Memory B cell (primary cell): Measurements from ENCODE around the gene ZNF516.

ENCODE experiments used
- ATAC-seq: fragments of 150-1000 bp; cut with Tn5 transposase; 2 replicates; pipeline ENCODE4 v1.10.0; 2021; ENCODE audit warnings: low read depth, mild to moderate bottlenecking, moderate library complexity
- DNase-seq, 2 donors: peaks; one replicate each; pipeline ENCODE4 v3.0.0; 2022; ENCODE audit warnings: low spot score in 2 of 2
- H3K27ac Mint-ChIP-seq: one replicate; pipeline ENCODE4 v1.8.0; 2022; ENCODE audit warnings: mild to moderate bottlenecking, moderate library complexity, mixed read lengths
- H3K27me3 Mint-ChIP-seq: one replicate; pipeline ENCODE4 v1.8.0; 2022; ENCODE audit warnings: mixed read lengths
- H3K36me3 Mint-ChIP-seq: one replicate; pipeline ENCODE4 v1.8.0; 2022; ENCODE audit warnings: mild to moderate bottlenecking, mixed read lengths
- H3K4me1 Mint-ChIP-seq: one replicate; pipeline ENCODE4 v1.8.0; 2022; ENCODE audit warnings: mixed read lengths
- H3K4me3 Mint-ChIP-seq: one replicate; pipeline ENCODE4 v1.8.0; 2022; ENCODE audit warnings: mild to moderate bottlenecking, moderate library complexity, mixed read lengths
- H3K9me3 Mint-ChIP-seq: one replicate; pipeline ENCODE4 v1.8.0; 2022; ENCODE audit warnings: mixed read lengths

ZNF516 gene

GRCh38 chr18:76421685-76422078 lies 73.4 kb downstream of the ZNF516 start:
- Mint-ChIP-seq H3K27me3 (no peaks in the 10 kb centered on the region), H3K36me3 (no peaks in the 10 kb centered on the region), H3K9me3 (no peaks in the 10 kb centered on the region), H3K4me1 (no peaks in the 10 kb centered on the region), H3K4me3 (no peak overlapping the region), H3K27ac (no peak overlapping the region)
- ATAC-seq (no peak), DNase-seq (no peak)

GRCh38 chr18:76420898-76421684 lies 74.0 kb downstream of the ZNF516 start:
- Mint-ChIP-seq H3K27ac (no peak overlapping the region), H3K27me3 (no peaks in the 10 kb centered on the region), H3K9me3 (no peaks in the 10 kb centered on the region), H3K4me1 (no peaks in the 10 kb centered on the region), H3K36me3 (no peaks in the 10 kb centered on the region), H3K4me3 (no peak overlapping the region)
- DNase-seq (no peak), ATAC-seq (no peak)

GRCh38 chr18:76419811-76420210 lies 75.2 kb downstream of the ZNF516 start:
- DNase-seq = no peak
- H3K4me3 Mint-ChIP-seq = no peak overlapping the region
- no peaks in the 10 kb centered on the region for H3K4me1 Mint-ChIP-seq
- no peaks in the 10 kb centered on the region for H3K9me3 Mint-ChIP-seq
- no peak overlapping the region for H3K27ac Mint-ChIP-seq
- no peak for ATAC-seq
- no peaks in the 10 kb centered on the region for H3K36me3 Mint-ChIP-seq
- H3K27me3 Mint-ChIP-seq = no peaks in the 10 kb centered on the region

GRCh38 chr18:76416911-76417310 lies 78.1 kb downstream of the ZNF516 start:
- ATAC-seq (no peak), DNase-seq (no peak)
- H3K36me3 Mint-ChIP-seq = no peaks in the 10 kb centered on the region
- H3K27me3 Mint-ChIP-seq = no peaks in the 10 kb centered on the region
- no peaks in the 10 kb centered on the region for H3K4me1 Mint-ChIP-seq
- H3K4me3 Mint-ChIP-seq = no peak overlapping the region
- H3K27ac Mint-ChIP-seq = no peak overlapping the region
- H3K9me3 Mint-ChIP-seq = no peaks in the 10 kb centered on the region

- Mint-ChIP-seq H3K4me3 (no peak overlapping the region), H3K9me3 (peaks cover 2% of the 10 kb centered on the region)
- ATAC-seq = no peak
Measured at GRCh38 chr18:76414936-76415621, 80.0 kb downstream of the ZNF516 start.

GRCh38 chr18:76412818-76413565 lies 82.0 kb downstream of the ZNF516 start:
- H3K9me3 Mint-ChIP-seq = peaks cover 2% of the 10 kb centered on the region
- ATAC-seq (no peak), DNase-seq (no peak)
- no peak overlapping the region for H3K4me3 Mint-ChIP-seq
- H3K36me3 Mint-ChIP-seq = no peaks in the 10 kb centered on the region
- peaks cover 4% of the 10 kb centered on the region for H3K4me1 Mint-ChIP-seq
- H3K27ac Mint-ChIP-seq = no peak overlapping the region
- no peaks in the 10 kb centered on the region for H3K27me3 Mint-ChIP-seq

More at GRCh38 chr18:76414936-76415621, 80.0 kb downstream of the ZNF516 start:
- H3K27ac Mint-ChIP-seq = no peak overlapping the region
- H3K27me3 Mint-ChIP-seq = no peaks in the 10 kb centered on the region
- H3K4me1 Mint-ChIP-seq = peaks cover 4% of the 10 kb centered on the region
- H3K36me3 Mint-ChIP-seq = no peaks in the 10 kb centered on the region
- no peak for DNase-seq

- Mint-ChIP-seq H3K9me3 (peaks cover 2% of the 10 kb centered on the region), H3K4me3 (no peak overlapping the region)
- DNase-seq = no peak
Measured at GRCh38 chr18:76412010-76412817, 82.8 kb downstream of the ZNF516 start.

GRCh38 chr18:76410660-76411417 lies 84.2 kb downstream of the ZNF516 start:
- H3K36me3 Mint-ChIP-seq = no peaks in the 10 kb centered on the region
- H3K4me1 Mint-ChIP-seq = peaks cover 6% of the 10 kb centered on the region
- no peaks in the 10 kb centered on the region for H3K27me3 Mint-ChIP-seq
- ATAC-seq (no peak), DNase-seq (no peak)
- H3K4me3 Mint-ChIP-seq = no peak overlapping the region
- peaks cover 2% of the 10 kb centered on the region for H3K9me3 Mint-ChIP-seq
- no peak overlapping the region for H3K27ac Mint-ChIP-seq

More at GRCh38 chr18:76412010-76412817, 82.8 kb downstream of the ZNF516 start:
- Mint-ChIP-seq H3K36me3 (no peaks in the 10 kb centered on the region), H3K27ac (no peak overlapping the region), H3K4me1 (peaks cover 4% of the 10 kb centered on the region), H3K27me3 (no peaks in the 10 kb centered on the region)
- ATAC-seq = no peak

- H3K36me3 Mint-ChIP-seq = no peaks in the 10 kb centered on the region
- peaks cover 2% of the 10 kb centered on the region for H3K9me3 Mint-ChIP-seq
- no peak overlapping the region for H3K27ac Mint-ChIP-seq
- H3K4me1 Mint-ChIP-seq = peaks cover 6% of the 10 kb centered on the region
- no peak for DNase-seq
- ATAC-seq = no peak
- no peaks in the 10 kb centered on the region for H3K27me3 Mint-ChIP-seq
- no peak overlapping the region for H3K4me3 Mint-ChIP-seq
Measured at GRCh38 chr18:76410033-76410432, 85.0 kb downstream of the ZNF516 start.

- Mint-ChIP-seq H3K27me3 (no peaks in the 10 kb centered on the region), H3K27ac (no peak overlapping the region), H3K4me1 (peaks cover 6% of the 10 kb centered on the region), H3K9me3 (peaks cover 2% of the 10 kb centered on the region), H3K4me3 (no peak overlapping the region), H3K36me3 (no peaks in the 10 kb centered on the region)
- DNase-seq (no peak), ATAC-seq (no peak)
Measured at GRCh38 chr18:76408480-76409067, 86.5 kb downstream of the ZNF516 start.

- DNase-seq = no peak
- peaks cover 6% of the 10 kb centered on the region for H3K4me1 Mint-ChIP-seq
- H3K27ac Mint-ChIP-seq = no peak overlapping the region
- peaks cover 2% of the 10 kb centered on the region for H3K9me3 Mint-ChIP-seq
- no peak overlapping the region for H3K4me3 Mint-ChIP-seq
- no peaks in the 10 kb centered on the region for H3K27me3 Mint-ChIP-seq
- no peak for ATAC-seq
- H3K36me3 Mint-ChIP-seq = no peaks in the 10 kb centered on the region
Measured at GRCh38 chr18:76407681-76408080, 87.4 kb downstream of the ZNF516 start.

GRCh38 chr18:76406791-76407190 lies 88.3 kb downstream of the ZNF516 start:
- DNase-seq = no peak
- peaks cover 2% of the 10 kb centered on the region for H3K9me3 Mint-ChIP-seq
- no peak for ATAC-seq
- H3K27me3 Mint-ChIP-seq = no peaks in the 10 kb centered on the region
- H3K4me1 Mint-ChIP-seq = peaks cover 6% of the 10 kb centered on the region
- H3K36me3 Mint-ChIP-seq = no peaks in the 10 kb centered on the region
- no peak overlapping the region for H3K27ac Mint-ChIP-seq
- no peak overlapping the region for H3K4me3 Mint-ChIP-seq
